ENCODE measurements around the gene UPK2.

UPK2 gene

GRCh38 chr11:118997627-118998387 is 41.7 kb downstream of the UPK2 start, which contains the start of gene CENATAC:
Gene CENATAC, plus strand, starts transcription at chr11:118998138. Its CDS starts 60 bp downstream, at chr11:118998198.
- Histone ChIP-seq H3K27me3 (ENCODE audit: control insufficient read depth, low read length) (no peaks in the 10 kb centered on the region), H3F3A (ENCODE audit: control insufficient read depth, insufficient read depth) (no peaks in the 10 kb centered on the region), H3K4me2 (ENCODE audit: low read length) (peak within 1 kb of the TSS; percentile 94), H4K20me1 (ENCODE audit: control insufficient read depth, insufficient read depth, low read depth, low read length) (no peaks in the 10 kb centered on the region), H3K27ac (ENCODE audit: low read depth, low read length) (peak within 1 kb of the TSS; percentile 45), H3K4me3 (ENCODE audit: low read length) (peak within 1 kb of the TSS; percentile 83), H3K9me3 (ENCODE audit: control insufficient read depth, insufficient read depth, low read length) (no peaks in the 10 kb centered on the region), H3K79me2 (ENCODE audit: control insufficient read depth, low read length) (peaks cover 50% of the 10 kb centered on the region), H3K4me1 (ENCODE audit: control insufficient read depth, low read length) (peaks cover 23% of the 10 kb centered on the region), H3K9me2 (replicated peaks; ENCODE audit: control insufficient read depth, low read length) (no peaks in the 10 kb centered on the region), H3K36me3 (ENCODE audit: control insufficient read depth, low read length) (peaks cover 52% of the 10 kb centered on the region)
- TF ChIP-seq EZH2phosphoT487 (IDR thresholded peaks at IDR 0.05; ENCODE audit: borderline replicate concordance, low read length) (no peak), CTCF (IDR thresholded peaks at IDR 0.05; ENCODE audit: low read depth, low read length, poor library complexity, severe bottlenecking) (no peak)

- no peaks in the 10 kb centered on the region for H3K27me3 ChIP-seq (ENCODE audit: control insufficient read depth, low read length)
- no peaks in the 10 kb centered on the region for H4K20me1 ChIP-seq (ENCODE audit: control insufficient read depth, insufficient read depth, low read depth, low read length)
- H3F3A ChIP-seq (ENCODE audit: control insufficient read depth, insufficient read depth) = no peaks in the 10 kb centered on the region
- H3K36me3 ChIP-seq (ENCODE audit: control insufficient read depth, low read length) = peaks cover 57% of the 10 kb centered on the region
- TF ChIP-seq CTCF (IDR thresholded peaks at IDR 0.05; ENCODE audit: low read depth, low read length, poor library complexity, severe bottlenecking) = no peak
- TF ChIP-seq EZH2phosphoT487 (IDR thresholded peaks at IDR 0.05; ENCODE audit: borderline replicate concordance, low read length) = no peak
- no peaks in the 10 kb centered on the region for H3K9me3 ChIP-seq (ENCODE audit: control insufficient read depth, insufficient read depth, low read length)
- H3K4me2 ChIP-seq (ENCODE audit: low read length) = peak overlapping the region; percentile 94
- H3K4me1 ChIP-seq (ENCODE audit: control insufficient read depth, low read length) = peaks cover 23% of the 10 kb centered on the region
- no peaks in the 10 kb centered on the region for H3K9me2 ChIP-seq (replicated peaks; ENCODE audit: control insufficient read depth, low read length)
- peaks cover 50% of the 10 kb centered on the region for H3K79me2 ChIP-seq (ENCODE audit: control insufficient read depth, low read length)
- 0 out of 2 replicates have a peak overlapping the region, but pooled peaks have one; percentile 10 for H3K27ac ChIP-seq (ENCODE audit: low read depth, low read length)
- H3K4me3 ChIP-seq (ENCODE audit: low read length) = peak overlapping the region; percentile 83
These were observed 42.3 kb downstream of the UPK2 start for GRCh38 chr11:118998388-118998717.

- no peak for TF ChIP-seq CTCF (IDR thresholded peaks at IDR 0.05; ENCODE audit: low read depth, low read length, poor library complexity, severe bottlenecking)
- TF ChIP-seq EZH2phosphoT487 (IDR thresholded peaks at IDR 0.05; ENCODE audit: borderline replicate concordance, low read length) = no peak
- H3K36me3 ChIP-seq (ENCODE audit: control insufficient read depth, low read length) = peaks cover 57% of the 10 kb centered on the region
- H3K4me2 ChIP-seq (ENCODE audit: low read length) = peak overlapping the region; percentile 94
- H3K27ac ChIP-seq (ENCODE audit: low read depth, low read length) = no peak overlapping the region
- no peaks in the 10 kb centered on the region for H3K27me3 ChIP-seq (ENCODE audit: control insufficient read depth, low read length)
- H3K79me2 ChIP-seq (ENCODE audit: control insufficient read depth, low read length) = peaks cover 50% of the 10 kb centered on the region
- no peaks in the 10 kb centered on the region for H3F3A ChIP-seq (ENCODE audit: control insufficient read depth, insufficient read depth)
- peak overlapping the region; percentile 83 for H3K4me3 ChIP-seq (ENCODE audit: low read length)
- peaks cover 23% of the 10 kb centered on the region for H3K4me1 ChIP-seq (ENCODE audit: control insufficient read depth, low read length)
- no peaks in the 10 kb centered on the region for H3K9me2 ChIP-seq (replicated peaks; ENCODE audit: control insufficient read depth, low read length)
- no peaks in the 10 kb centered on the region for H4K20me1 ChIP-seq (ENCODE audit: control insufficient read depth, insufficient read depth, low read depth, low read length)
- H3K9me3 ChIP-seq (ENCODE audit: control insufficient read depth, insufficient read depth, low read length) = no peaks in the 10 kb centered on the region
These were observed 42.7 kb downstream of the UPK2 start for GRCh38 chr11:118998822-118999221.

All from DOHH2 (cell line).